Measurements from ENCODE around the gene TSKU.
A peak's percentile ranks its signal among the peaks of the same experiment; 100 is the strongest.
"Not testable (repeated sequence)": the region's sequence is repeated elsewhere in the genome, so short reads cannot be mapped to it uniquely, and the experiment has no call there.

TSKU gene

DNA sequence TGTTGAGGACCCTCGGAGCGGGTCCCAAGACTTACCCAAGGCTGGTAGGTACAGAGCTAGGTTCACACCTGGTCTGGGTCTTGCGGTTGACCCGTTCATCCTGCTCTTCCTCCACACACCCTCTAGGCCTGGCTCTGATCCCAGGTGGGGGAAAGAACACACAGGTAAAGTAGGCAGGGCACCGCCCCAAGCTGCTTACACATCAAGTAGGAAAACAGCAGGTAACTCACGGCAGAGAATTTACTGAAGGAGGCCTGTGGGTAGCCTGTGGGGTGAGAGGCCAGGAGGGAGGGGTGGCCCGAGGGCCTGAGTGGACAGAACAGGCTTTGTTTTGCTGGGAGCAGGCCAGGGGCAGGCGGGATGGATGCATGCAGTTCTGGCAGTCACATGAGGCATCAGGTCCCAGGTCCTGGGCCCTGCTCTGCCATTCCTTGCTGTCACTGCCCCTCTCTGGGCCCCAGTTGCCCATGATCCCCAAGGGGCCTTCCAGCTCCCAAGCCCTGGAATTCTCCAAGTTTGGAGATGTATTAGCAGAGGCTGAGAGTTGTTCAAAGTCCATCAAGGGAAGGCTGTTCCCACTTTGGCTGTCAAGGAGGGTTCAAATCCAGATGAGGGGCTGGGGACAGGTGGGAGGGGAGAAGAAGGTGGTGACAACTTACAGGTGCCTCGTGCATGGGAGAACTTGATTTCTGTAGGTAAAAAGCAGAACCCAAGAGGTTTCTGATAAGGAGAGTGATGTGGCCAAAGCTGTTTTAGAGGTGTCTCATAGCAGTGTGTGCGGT, 5.7 kb downstream of the TSKU start:
- no peak for DNase-seq (ENCODE audit: low read depth)

DNA sequence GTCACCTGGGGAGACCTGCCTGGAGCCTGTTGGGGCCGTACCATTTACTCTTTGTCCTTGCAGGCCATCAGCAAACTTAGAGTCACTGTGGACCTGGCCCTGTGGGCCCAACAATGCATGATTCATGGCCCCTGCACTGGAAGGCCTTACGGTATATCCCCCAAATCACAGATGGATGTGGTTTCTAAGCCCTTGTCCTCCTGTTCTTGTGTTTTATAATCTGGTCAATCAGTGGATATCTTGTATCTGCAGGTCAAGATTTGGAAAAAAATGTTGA, 6.2 kb downstream of the TSKU start:
- DNase-seq (ENCODE audit: low read depth) = no peak

DNA sequence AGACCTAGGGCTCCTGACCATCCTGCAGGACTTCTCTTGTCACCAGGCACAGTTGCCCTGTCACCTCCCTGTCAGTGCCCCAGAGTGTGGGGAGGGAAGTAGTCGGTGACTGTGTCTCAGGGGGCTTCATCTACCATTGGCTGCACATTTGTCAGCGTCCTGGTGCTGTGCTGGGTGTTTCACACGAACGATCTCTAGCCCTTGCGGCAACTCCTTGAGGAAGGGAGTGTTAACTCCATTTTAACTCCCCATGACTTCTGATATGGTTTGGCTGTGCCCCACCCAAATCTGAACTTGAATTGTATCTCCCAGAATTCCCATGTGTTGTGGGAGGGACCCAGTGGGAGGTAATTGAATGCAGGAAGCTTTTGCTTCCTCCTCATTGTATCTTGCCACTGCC, 7.1 kb downstream of the TSKU start:
- no peak for DNase-seq (ENCODE audit: low read depth)

- DNase-seq (ENCODE audit: low read depth) = not testable (repeated sequence)
Observed at GRCh38 chr11:76791002-76791770, 8.0 kb downstream of the TSKU start.

DNA sequence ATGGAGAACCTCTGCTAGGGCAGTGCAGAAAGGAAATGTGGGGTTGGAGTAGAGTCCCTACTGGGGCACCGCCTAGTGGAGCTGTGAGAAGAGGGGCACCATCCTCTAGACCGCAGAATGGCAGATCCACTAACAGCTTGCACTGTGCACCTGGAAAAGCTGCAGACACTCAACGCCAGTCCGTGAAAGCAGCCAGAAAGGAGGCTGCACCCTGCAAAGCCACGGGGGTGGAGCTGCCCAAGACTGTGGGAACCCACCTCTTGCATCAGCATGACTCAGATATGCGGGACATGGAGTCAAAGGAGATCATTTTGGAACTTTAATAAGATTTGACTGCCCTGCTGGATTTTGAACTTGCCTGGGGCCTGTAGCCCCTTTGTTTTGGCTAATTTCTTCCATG, 8.7 kb downstream of the TSKU start:
- DNase-seq (ENCODE audit: low read depth) = peak; percentile 49

DNA sequence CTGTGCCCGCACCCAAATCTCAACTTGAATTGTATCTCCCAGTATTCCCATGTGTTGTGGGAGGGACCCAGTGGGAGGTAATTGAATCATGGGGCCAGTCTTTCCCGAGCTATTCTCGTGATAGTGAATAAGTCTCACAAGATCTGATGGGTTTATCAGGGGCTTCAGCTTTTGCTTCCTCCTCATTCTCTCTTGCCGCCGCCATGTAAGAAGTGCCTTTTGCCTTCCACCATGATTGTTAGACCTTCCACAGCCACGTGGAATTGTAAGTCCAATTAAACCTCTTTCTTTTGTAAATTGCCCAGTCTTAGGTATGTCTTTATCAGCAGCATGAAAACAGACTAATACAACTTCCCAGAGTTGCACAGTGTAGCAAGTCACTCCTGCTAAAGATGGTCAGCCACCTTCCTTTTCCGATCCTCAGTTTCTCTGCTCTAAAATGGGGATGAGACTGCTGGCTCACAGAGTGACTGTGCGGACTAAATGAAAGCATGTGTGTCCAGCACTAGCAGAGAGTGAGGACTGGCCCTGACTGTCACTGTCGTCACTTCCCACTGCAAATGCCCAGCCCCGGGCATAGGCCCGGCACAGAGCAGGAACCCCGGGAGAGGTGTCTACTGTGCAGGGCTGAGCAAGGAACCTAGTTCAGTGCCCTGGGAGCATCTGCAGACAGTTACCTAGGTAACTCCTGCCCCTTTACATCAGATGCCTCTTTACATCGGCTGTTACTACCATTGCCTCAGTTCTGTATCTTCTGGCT, 9.5 kb downstream of the TSKU start:
- DNase-seq (ENCODE audit: low read depth) = no peak

GRCh38 chr11:76793391-76794291, 10.5 kb downstream of the TSKU start:
- no peak for DNase-seq (ENCODE audit: low read depth)

GRCh38 chr11:76794371-76795289, 11.5 kb downstream of the TSKU start:
- DNase-seq (ENCODE audit: low read depth) = no peak

GRCh38 chr11:76795290-76795935, 12.3 kb downstream of the TSKU start:
- no peak for DNase-seq (ENCODE audit: low read depth)

- no peak for DNase-seq (ENCODE audit: low read depth)
Observed at GRCh38 chr11:76795936-76796441, 12.8 kb downstream of the TSKU start.

DNA sequence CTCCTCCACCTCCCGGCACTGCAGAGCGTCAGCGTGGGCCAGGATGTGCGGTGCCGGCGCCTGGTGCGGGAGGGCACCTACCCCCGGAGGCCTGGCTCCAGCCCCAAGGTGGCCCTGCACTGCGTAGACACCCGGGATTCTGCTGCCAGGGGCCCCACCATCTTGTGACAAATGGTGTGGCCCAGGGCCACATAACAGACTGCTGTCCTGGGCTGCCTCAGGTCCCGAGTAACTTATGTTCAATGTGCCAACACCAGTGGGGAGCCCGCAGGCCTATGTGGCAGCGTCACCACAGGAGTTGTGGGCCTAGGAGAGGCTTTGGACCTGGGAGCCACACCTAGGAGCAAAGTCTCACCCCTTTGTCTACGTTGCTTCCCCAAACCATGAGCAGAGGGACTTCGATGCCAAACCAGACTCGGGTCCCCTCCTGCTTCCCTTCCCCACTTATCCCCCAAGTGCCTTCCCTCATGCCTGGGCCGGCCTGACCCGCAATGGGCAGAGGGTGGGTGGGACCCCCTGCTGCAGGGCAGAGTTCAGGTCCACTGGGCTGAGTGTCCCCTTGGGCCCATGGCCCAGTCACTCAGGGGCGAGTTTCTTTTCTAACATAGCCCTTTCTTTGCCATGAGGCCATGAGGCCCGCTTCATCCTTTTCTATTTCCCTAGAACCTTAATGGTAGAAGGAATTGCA, 13.5 kb downstream of the TSKU start:
- DNase-seq (ENCODE audit: low read depth) = no peak

DNA sequence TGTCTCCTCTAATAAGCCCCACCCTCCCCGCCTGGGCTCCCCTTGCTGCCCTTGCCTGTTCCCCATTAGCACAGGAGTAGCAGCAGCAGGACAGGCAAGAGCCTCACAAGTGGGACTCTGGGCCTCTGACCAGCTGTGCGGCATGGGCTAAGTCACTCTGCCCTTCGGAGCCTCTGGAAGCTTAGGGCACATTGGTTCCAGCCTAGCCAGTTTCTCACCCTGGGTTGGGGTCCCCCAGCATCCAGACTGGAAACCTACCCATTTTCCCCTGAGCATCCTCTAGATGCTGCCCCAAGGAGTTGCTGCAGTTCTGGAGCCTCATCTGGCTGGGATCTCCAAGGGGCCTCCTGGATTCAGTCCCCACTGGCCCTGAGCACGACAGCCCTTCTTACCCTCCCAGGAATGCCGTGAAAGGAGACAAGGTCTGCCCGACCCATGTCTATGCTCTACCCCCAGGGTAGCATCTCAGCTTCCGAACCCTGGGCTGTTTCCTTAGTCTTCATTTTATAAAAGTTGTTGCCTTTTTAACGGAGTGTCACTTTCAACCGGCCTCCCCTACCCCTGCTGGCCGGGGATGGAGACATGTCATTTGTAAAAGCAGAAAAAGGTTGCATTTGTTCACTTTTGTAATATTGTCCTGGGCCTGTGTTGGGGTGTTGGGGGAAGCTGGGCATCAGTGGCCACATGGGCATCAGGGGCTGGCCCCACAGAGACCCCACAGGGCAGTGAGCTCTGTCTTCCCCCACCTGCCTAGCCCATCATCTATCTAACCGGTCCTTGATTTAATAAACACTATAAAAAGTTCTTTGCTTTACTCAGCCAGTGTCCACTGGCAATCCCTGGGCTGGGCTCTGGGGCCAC, 14.4 kb downstream of the TSKU start:
- no peak for DNase-seq (ENCODE audit: low read depth)

DNA sequence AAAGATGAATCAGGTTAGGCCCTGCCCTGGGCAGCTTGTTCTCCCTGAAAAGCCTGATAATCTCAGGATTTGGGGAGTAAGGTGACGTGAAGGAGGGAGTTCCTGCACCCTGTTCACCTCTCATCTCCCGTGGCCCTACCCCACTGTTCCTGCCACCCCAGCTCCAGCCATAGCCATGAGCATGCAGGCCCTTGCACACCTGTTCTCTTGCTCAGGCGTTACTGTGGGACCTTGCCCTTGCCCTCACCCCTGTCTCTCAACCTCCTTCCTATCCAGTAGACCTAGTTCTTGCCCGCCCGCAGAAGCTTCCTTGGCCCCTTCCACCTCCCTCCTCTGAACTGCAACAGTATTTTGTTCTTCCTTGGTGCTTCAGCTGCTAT, 15.0 kb downstream of the TSKU start:
- no peak for DNase-seq (ENCODE audit: low read depth)

GRCh38 chr11:76798671-76799065, 15.5 kb downstream of the TSKU start:
- no peak for DNase-seq (ENCODE audit: low read depth)

DNA sequence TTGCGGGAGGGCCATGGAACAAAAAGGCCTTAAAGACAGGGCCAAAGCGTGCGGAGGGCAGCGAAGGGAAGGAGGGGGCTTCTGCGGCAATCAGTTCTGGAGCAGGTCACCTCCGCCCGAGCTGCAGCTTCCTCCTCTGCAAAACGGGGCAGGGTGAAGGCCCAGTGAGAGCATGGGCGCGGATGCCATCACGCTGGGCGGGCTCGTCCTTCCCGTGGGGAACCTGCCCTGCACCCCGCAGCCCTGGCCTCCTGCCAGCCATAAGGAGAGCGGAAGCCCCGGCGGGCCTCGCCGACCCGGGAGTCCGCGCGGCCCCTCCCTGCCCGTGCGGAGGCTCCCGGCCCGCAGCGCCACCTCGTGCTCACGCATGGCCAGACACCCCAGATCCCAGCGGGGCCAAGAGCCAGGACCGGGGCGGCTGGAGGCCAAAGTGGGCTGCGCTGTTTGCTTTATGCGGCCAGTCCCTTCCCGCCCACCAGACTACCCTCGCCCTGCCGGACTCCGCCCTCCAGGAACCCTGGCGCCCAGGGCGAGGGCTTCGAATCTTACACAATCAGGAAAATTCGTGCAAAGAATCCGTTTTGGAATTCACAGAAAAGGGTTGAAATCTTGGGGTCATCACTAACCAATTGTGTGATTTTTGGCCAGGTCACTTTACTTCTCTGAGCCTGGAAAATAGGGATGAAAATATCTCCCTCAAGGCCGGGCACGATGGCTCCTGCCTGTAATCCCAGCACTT, 16.1 kb downstream of the TSKU start:
- no peak for DNase-seq (ENCODE audit: low read depth)

DNA sequence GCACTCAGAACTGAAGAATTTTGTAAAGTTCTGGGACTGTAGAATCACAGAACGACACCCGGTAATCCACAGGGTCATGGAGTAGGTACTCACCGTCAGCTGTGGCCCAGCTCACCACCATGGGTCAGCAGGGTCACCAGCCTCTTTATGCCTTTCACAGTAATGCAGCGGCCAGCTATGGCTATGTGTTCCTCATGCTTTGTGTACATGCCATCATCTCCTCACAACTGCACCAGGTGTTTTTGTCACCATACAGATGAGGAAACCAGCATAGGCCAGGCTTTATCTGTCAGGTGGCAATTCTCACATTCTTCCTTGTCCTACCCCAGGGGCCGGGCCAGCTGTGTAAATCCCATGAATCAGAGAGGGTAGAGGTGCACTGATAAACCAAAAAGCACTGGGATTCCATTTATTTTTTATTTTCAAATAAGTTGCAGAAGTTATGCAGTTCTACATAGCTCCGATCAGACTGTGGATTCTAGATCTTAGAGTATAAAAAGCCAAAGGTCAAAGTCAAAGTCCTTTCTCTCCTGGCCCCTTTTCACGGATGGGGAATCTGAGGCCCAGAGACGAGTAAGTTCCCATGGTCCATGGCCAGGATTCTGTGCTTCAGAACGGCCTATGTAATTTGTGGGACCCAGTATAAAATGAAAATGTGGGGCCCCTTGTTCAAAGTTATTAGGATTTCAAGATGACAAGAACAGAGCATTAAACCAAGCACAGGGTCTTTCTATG, 17.5 kb downstream of the TSKU start:
- DNase-seq (ENCODE audit: low read depth) = no peak

DNA sequence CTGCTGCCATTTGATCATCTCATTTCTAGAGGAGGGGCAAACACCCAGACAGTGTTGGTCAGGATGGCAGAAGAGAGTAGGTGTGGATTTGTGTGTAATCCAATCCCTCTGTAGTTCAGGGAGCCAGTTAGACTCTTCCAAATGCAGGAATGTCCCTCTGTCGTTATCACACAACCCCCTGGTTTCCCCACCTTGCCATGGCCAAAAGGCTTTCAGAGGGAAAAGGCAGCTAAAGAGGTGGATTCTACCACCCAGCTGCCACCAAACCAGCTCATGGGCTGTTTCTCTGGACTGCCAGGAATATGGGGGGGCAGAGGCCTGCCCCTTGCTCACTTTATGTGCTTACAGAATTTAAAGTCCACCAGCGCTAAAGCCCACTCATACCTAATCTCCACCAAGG, 18.1 kb downstream of the TSKU start:
- no peak for DNase-seq (ENCODE audit: low read depth)
